PC-3 (cell line): ENCODE data around the gene B4GALNT3.

Experiments used
- CTCF ChIP-seq: fragments of 300-600 bp; sonication (generic); conservative IDR thresholded peaks from 2 replicates; pipeline ENCODE4 v1.5.1; 2017; ENCODE audit warnings: antibody characterized with exemption, low read depth, mild to moderate bottlenecking, low read length
- EZH2 ChIP-seq: fragments of 300-600 bp; sonication (generic); IDR thresholded peaks from one replicate; pipeline ENCODE4 v1.6.1; 2017; ENCODE audit warnings: antibody characterized with exemption, mild to moderate bottlenecking, low read length; ENCODE audit not compliant: unreplicated experiment
- EZH2phosphoT487 ChIP-seq: fragments of 300-600 bp; sonication (generic); IDR thresholded peaks from 2 replicates; pipeline ENCODE4 v1.6.1; 2018; ENCODE audit warnings: mild to moderate bottlenecking, antibody characterized with exemption, low read length, borderline replicate concordance

GRCh38 chr12:526089-526488 lies 66.3 kb downstream of the B4GALNT3 start:
- TF ChIP-seq CTCF (no peak), EZH2 (no peak), EZH2phosphoT487 (no peak)
